ENCODE data around the gene SPDYC. TPM values are rescaled to one million over a fixed set of nuclear protein-coding genes. Genes with fewer than 3 reads are reported as not detected.

The SPDYC gene
- total and polyA plus RNA-seq, 11 donors: not detected

- Histone ChIP-seq H3K27me3 (no peaks in the 10 kb centered on the region), H3K9me3 (no peaks in the 10 kb centered on the region), H3K4me3 (no peak overlapping the region), H3K4me1 (peaks cover 0 to 17% (median 5%) of the 10 kb centered on the region in 12 donors), H3K27ac (no peak overlapping the region), H3K36me3 (peaks cover 0 to 86% (median 71%) of the 10 kb centered on the region in 9 donors)
- DNase-seq (no peak), ATAC-seq (no peak)
- no peak for TF ChIP-seq CTCF (IDR thresholded peaks at IDR 0.05)
- intact Hi-C loops (cut with DNase I): loop anchor here in 1 of 10 donors (10.0 kb wide), 1 partner anchor 72 kb away; the partner anchor contains the start of genes TM7SF2 and ZNHIT2
- WGBS, 4 donors: 93 to 95% (median 94%) methylated on average over 6 of the region's 6 CpGs
These were observed 17.2 kb downstream of the SPDYC start for GRCh38 chr11:65187146-65187675.

- DNase-seq (no peak), ATAC-seq (peak in 3 of 4 donors; percentile 6 to 17 (median 16))
- intact Hi-C loops (cut with DNase I): loop anchor here in 1 of 10 donors (10.0 kb wide), 1 partner anchor 73 kb away; the partner anchor contains the start of genes TM7SF2 and ZNHIT2
- Histone ChIP-seq H3K4me3 (no peak overlapping the region), H3K4me1 (peaks cover 0 to 9% (median 0%) of the 10 kb centered on the region in 12 donors), H3K9me3 (no peaks in the 10 kb centered on the region), H3K27ac (no peak overlapping the region), H3K27me3 (no peaks in the 10 kb centered on the region), H3K36me3 (peaks cover 0 to 93% (median 77%) of the 10 kb centered on the region in 9 donors)
- TF ChIP-seq POLR2A (IDR thresholded peaks at IDR 0.05): no peak
- TF ChIP-seq CTCF (IDR thresholded peaks at IDR 0.05): no peak
- 92 to 95% (median 93%) methylated on average over 14 to 20 of the region's 20 CpGs for WGBS, 4 donors
These were observed 18.0 kb downstream of the SPDYC start for GRCh38 chr11:65187971-65188461.

- 92 to 96% (median 94%) methylated on average over 16 to 18 of the region's 18 CpGs for WGBS, 4 donors
- Histone ChIP-seq H3K27ac (no peak overlapping the region), H3K36me3 (peaks cover 0 to 97% (median 81%) of the 10 kb centered on the region in 9 donors), H3K4me1 (peaks cover 0 to 4% (median 0%) of the 10 kb centered on the region in 12 donors), H3K27me3 (no peaks in the 10 kb centered on the region), H3K9me3 (no peaks in the 10 kb centered on the region), H3K4me3 (no peak overlapping the region)
- DNase-seq: no peak
- peak in 1 of 4 donors; percentile 12 for ATAC-seq
- TF ChIP-seq POLR2A (IDR thresholded peaks at IDR 0.05) (no peak), CTCF (IDR thresholded peaks at IDR 0.05) (no peak)
- intact Hi-C loops (cut with DNase I): loop anchor here in 1 of 10 donors (10.0 kb wide), 1 partner anchor 74 kb away; the partner anchor contains the start of genes TM7SF2 and ZNHIT2
These were observed 18.5 kb downstream of the SPDYC start for GRCh38 chr11:65188486-65188885.

- Histone ChIP-seq H3K36me3 (peaks cover 0 to 98% (median 81%) of the 10 kb centered on the region in 9 donors), H3K4me3 (no peak overlapping the region), H3K4me1 (no peaks in the 10 kb centered on the region), H3K27ac (no peak overlapping the region), H3K9me3 (no peaks in the 10 kb centered on the region), H3K27me3 (no peaks in the 10 kb centered on the region)
- ATAC-seq (no peak), DNase-seq (no peak)
- 83 to 86% (median 84%) methylated on average over 10 of the region's 10 CpGs for WGBS, 4 donors
- no peak for TF ChIP-seq POLR2A (IDR thresholded peaks at IDR 0.05)
- no peak for TF ChIP-seq CTCF (IDR thresholded peaks at IDR 0.05)
- intact Hi-C loops (cut with DNase I): loop anchor here in 1 of 10 donors (10.0 kb wide), 1 partner anchor 74 kb away; the partner anchor contains the start of genes TM7SF2 and ZNHIT2
These were observed 19.2 kb downstream of the SPDYC start for GRCh38 chr11:65189191-65189590.
